HepG2 (cell line): ENCODE data around the gene HPD. TPM values are rescaled to one million over a fixed set of nuclear protein-coding genes. Genes with fewer than 3 reads are reported as not detected.

Experiments
- ATAC-seq: fragments of 200-7000 bp; cut with Tn5 transposase; 3 replicates; pipeline ENCODE4 v1.9.1; 2020; ENCODE audit warnings: mild to moderate bottlenecking, moderate library complexity
- BruUV-seq: library from RNA; stranded (reverse); fragments of 400-500 nt; replicated peaks from 2 replicates; lab custom pipeline; 2021; lab: Mats Ljungman, UMichigan
- CTCF ChIA-PET: fragments of 300-600 bp; formaldehyde crosslinking; extraction: SDS; loops from one replicate; lab custom pipeline; 2021; ENCODE audit warnings: low total read pairs, inconsistent platforms, low intra/inter-chr PET ratio; lab: Yijun Ruan, JAX
- POLR2A ChIA-PET: fragments of 350-600 bp; sonication (Branson Sonifier 250); formaldehyde crosslinking; loops from one replicate; lab custom pipeline; 2020; ENCODE audit warnings: antibody characterized with exemption, inconsistent platforms; lab: Yijun Ruan, JAX
- DNase-seq: peaks from one replicate; pipeline ENCODE4 v3.0.0-alpha.2; 2015; ENCODE audit warnings: low spot score
- FAIRE-seq: peaks from 3 replicates; lab custom pipeline; 2011; peaks lifted over from hg19 to GRCh38; lab: Jason Lieb, UNC
- H2AFZ ChIP-seq: one replicate; pipeline ENCODE4 v1.6.1; 2011; ENCODE audit warnings: low read length, inconsistent platforms
- H3K27ac ChIP-seq: fragments of 300-600 bp; 3 replicates; pipeline ENCODE4 v1.8.0; 2011; ENCODE audit warnings: mixed run types, mild to moderate bottlenecking, mixed read lengths, low read length, inconsistent platforms; ENCODE audit not compliant: insufficient read depth; ENCODE audit errors: extremely low read length
- H3K27me3 ChIP-seq, 2 experiments: fragments of 200-600 bp in 1 of 2; 2 replicates in 1 of 2; 3 replicates in 1 of 2; pipeline versions ENCODE4 v1.6.0 to v1.8.0; 2011; ENCODE audit warnings: low read length in 2 of 2, mild to moderate bottlenecking in 2 of 2, moderate library complexity in 2 of 2, inconsistent platforms in 1 of 2; ENCODE audit not compliant: insufficient read depth in 2 of 2, control insufficient read depth in 1 of 2
- H3K36me3 ChIP-seq, 2 experiments: fragments of 200-600 bp in 1 of 2; replicated peaks in 1 of 2; 2 replicates in 1 of 2; 3 replicates in 1 of 2; pipeline versions ENCODE4 v1.5.1 to v1.8.0; 2011; ENCODE audit warnings: low read length in 2 of 2, inconsistent platforms in 1 of 2; ENCODE audit not compliant: insufficient read depth in 2 of 2, control insufficient read depth in 1 of 2
- H3K4me1 ChIP-seq: 2 replicates; pipeline ENCODE4 v1.5.1; 2012; ENCODE audit warnings: low read length, inconsistent platforms; ENCODE audit not compliant: insufficient read depth
- H3K4me2 ChIP-seq: 2 replicates; pipeline ENCODE4 v1.6.0; 2011; ENCODE audit warnings: low read depth, low read length, inconsistent platforms
- H3K4me3 ChIP-seq, 3 experiments: fragments of 200-600 bp in 1 of 3; sonication (generic), shearing (Covaris generic) in 1 of 3; replicated peaks in 1 of 3; 2 replicates each; pipeline ENCODE4 v1.5.1; 2011 to 2016; ENCODE audit warnings: low read length in 3 of 3, inconsistent platforms in 2 of 3, low read depth in 2 of 3, mild to moderate bottlenecking in 2 of 3, control low read depth in 1 of 3, mixed read lengths in 1 of 3; ENCODE audit not compliant: insufficient read depth in 1 of 3
- H3K79me2 ChIP-seq: one replicate; pipeline ENCODE4 v1.6.1; 2011; ENCODE audit warnings: low read length, inconsistent platforms; ENCODE audit not compliant: insufficient read depth
- H3K9ac ChIP-seq: 2 replicates; pipeline ENCODE4 v1.6.0; 2011; ENCODE audit warnings: mild to moderate bottlenecking, low read depth, low read length, inconsistent platforms; ENCODE audit not compliant: insufficient read depth
- H3K9me3 ChIP-seq: 2 replicates; pipeline ENCODE4 v1.5.1; 2012; ENCODE audit warnings: mild to moderate bottlenecking, low read length
- H4K20me1 ChIP-seq: 2 replicates; pipeline ENCODE4 v1.6.0; 2011; ENCODE audit warnings: inconsistent platforms, mild to moderate bottlenecking, low read length, moderate library complexity; ENCODE audit not compliant: insufficient read depth
- ASH2L ChIP-seq: fragments of 300-600, 200-600 bp; sonication (generic); IDR thresholded peaks from 2 replicates; pipeline ENCODE4 v1.7.0; 2017; ENCODE audit warnings: low read depth, mild to moderate bottlenecking, moderate library complexity, mixed read lengths, low read length; ENCODE audit not compliant: insufficient read length
- CAMTA2 ChIP-seq: sonication (generic); formaldehyde crosslinking; IDR thresholded peaks from 2 replicates; pipeline ENCODE4 v1.4.0; 2020; ENCODE audit warnings: mild to moderate bottlenecking, missing genetic modification reagents, borderline replicate concordance
- KDM5A ChIP-seq: fragments of 200-600 bp; sonication (generic); IDR thresholded peaks from 2 replicates; pipeline ENCODE4 v1.7.0; 2018; ENCODE audit warnings: antibody characterized with exemption, mild to moderate bottlenecking, low read length, borderline replicate concordance
- NFYC ChIP-seq: IDR thresholded peaks from 2 replicates; pipeline ENCODE4 v1.6.1; 2016; ENCODE audit warnings: missing genetic modification reagents, missing compliant biosample characterization
- SP5 ChIP-seq: IDR thresholded peaks from 2 replicates; pipeline ENCODE4 v1.6.1; 2016; ENCODE audit warnings: low read depth, borderline replicate concordance
- ZBTB38 ChIP-seq: sonication (generic); formaldehyde crosslinking; IDR thresholded peaks from 2 replicates; pipeline ENCODE4 v1.5.1; 2020; ENCODE audit warnings: mild to moderate bottlenecking, missing genetic modification reagents
- ZKSCAN1 ChIP-seq: fragments of 150-350 bp; IDR thresholded peaks from 2 replicates; pipeline ENCODE4 v1.6.1; 2014; ENCODE audit warnings: low read length
- ZNF337 ChIP-seq: sonication (generic); formaldehyde crosslinking; IDR thresholded peaks from 2 replicates; pipeline ENCODE4 v1.5.1; 2020; ENCODE audit warnings: missing genetic modification reagents, low read depth, mild to moderate bottlenecking, borderline replicate concordance
- ZNF660 ChIP-seq: sonication (generic); formaldehyde crosslinking; IDR thresholded peaks from 2 replicates; pipeline ENCODE4 v1.5.1; 2020; ENCODE audit warnings: mild to moderate bottlenecking, low read depth, missing genetic modification reagents, borderline replicate concordance
- ZNF7 ChIP-seq: IDR thresholded peaks from 2 replicates; pipeline ENCODE4 v1.6.1; 2016; ENCODE audit warnings: missing biosample characterization, missing genetic modification reagents
- ZNF720 ChIP-seq: sonication (generic); formaldehyde crosslinking; IDR thresholded peaks from 2 replicates; pipeline ENCODE4 v1.4.0; 2020; ENCODE audit warnings: missing genetic modification reagents
- ZNF761 ChIP-seq: sonication (generic); formaldehyde crosslinking; conservative IDR thresholded peaks from 2 replicates; pipeline ENCODE4 v1.4.0; 2020; ENCODE audit warnings: mild to moderate bottlenecking, missing genetic modification reagents
- ZSCAN21 ChIP-seq: sonication (generic); formaldehyde crosslinking; IDR thresholded peaks from 2 replicates; pipeline ENCODE4 v1.8.0; 2022; ENCODE audit warnings: mild to moderate bottlenecking, missing genetic modification reagents, moderate library complexity, borderline replicate concordance
- WGBS: methylation state at CpG from one replicate; pipeline ENCODE4 v1.1.6; 2017; ENCODE audit warnings: low lambda C conversion rate; 5-methylcytosine and 5-hydroxymethylcytosine counted together
- in situ Hi-C: cut with HindIII; loops from 2 replicates; pipeline ENCODE4 v1.10.0; 2017; ENCODE audit warnings: low pct_unique_long_range_greater_than_20kb; ENCODE audit not compliant: extremely low pct_ligation_motif_present
- intact Hi-C: fragments of 100-400 bp; cut with micrococcal nuclease; formaldehyde crosslinking; loops from one replicate; pipeline ENCODE4 v1.10.0; 2022; ENCODE audit not compliant: unreplicated experiment
- polyA plus RNA-seq, 8 experiments: library from polyadenylated mRNA; depleted of rRNA in 3 of 8; stranded (reverse) in 7 of 8; unstranded in 1 of 8; fragments of >200 nt; fragmentation: Illumina TruSeq in 4 of 8; extraction: Trizol in 4 of 8; gene quantifications; 2 replicates each; pipeline versions ENCODE4 v1.2.1 to v1.2.3, GENCODE V29; 2011 to 2016; ENCODE audit warnings: low read depth in 4 of 8, missing spikeins in 1 of 8, mixed read lengths in 1 of 8; ENCODE audit not compliant: insufficient read depth in 1 of 8
- total RNA-seq, 5 experiments: library from RNA; depleted of rRNA; stranded (reverse); fragments of >200 nt; fragmentation: Illumina TruSeq; extraction: Trizol; gene quantifications; 2 replicates each; pipeline ENCODE4 v1.2.3, GENCODE V29; 2016; ENCODE audit warnings: low read depth in 1 of 5
- TF ChIP-seq, protein P1 (sequence below): sonication (generic); formaldehyde crosslinking; IDR thresholded peaks from 2 replicates; pipeline ENCODE4 v1.5.1; 2020; ENCODE audit warnings: missing genetic modification reagents, mild to moderate bottlenecking, borderline replicate concordance
- TF ChIP-seq, protein P2 (sequence below): sonication (generic); formaldehyde crosslinking; IDR thresholded peaks from 2 replicates; pipeline ENCODE4 v1.5.0; 2020; ENCODE audit warnings: mild to moderate bottlenecking, missing genetic modification reagents
- TF ChIP-seq, protein P3 (sequence below): IDR thresholded peaks from 2 replicates; pipeline ENCODE4 v1.6.1; 2016; ENCODE audit warnings: mild to moderate bottlenecking

The HPD gene
- total and polyA plus RNA-seq, 2 of the 13 experiments (the other 11 are each of a cell fraction or from before 2014, with no cell fraction given): 120 to 195 TPM

DNA sequence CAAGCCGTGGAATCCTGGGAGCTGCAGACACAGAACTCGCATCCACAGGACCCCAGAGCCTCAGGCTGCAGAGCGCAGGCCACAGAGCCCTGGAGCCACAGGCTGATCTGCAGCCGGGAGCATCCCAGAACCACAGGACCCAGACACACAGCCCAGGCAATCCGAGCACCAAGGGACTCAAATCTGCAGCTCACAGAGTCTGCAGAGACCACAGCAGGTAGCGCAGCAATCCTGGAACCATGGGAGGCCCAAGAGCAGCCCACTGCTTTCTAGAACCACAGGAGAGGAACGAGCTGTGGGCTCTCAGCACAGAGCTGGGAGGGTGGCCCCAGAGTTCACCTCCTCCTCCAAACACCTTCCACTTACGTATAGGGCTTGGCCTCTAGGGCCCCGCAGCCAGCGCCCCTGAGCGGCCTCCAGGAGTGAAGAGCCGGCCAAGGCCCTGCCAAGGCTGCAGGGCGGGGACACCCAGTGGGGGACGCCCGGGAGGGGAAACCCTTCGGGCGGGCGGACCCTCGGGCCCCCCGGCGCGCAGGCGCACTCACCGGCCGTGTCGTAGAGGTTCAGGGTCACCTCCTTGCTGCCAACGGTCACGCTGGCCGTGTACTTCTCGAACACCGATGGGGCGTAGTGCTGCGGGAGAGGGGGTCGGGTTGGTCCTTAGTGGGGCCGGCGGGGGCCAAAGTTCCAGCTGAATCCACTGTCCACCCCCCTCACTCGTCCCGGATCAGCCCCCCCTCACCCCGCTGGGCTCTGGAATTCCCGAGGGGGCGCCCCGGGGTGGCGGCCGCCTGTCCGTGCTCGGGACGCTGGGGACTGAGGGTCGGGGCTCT, 65.8 kb downstream of the HPD start:
- ATAC-seq: peak; percentile 23
- peak; percentile 62 for FAIRE-seq
- no peaks in the 10 kb centered on the region for H3K27me3 ChIP-seq
- peak overlapping the region; percentile 71 to 79 (median 71) for H3K4me3 ChIP-seq
- H3K27ac ChIP-seq: peak overlapping the region; percentile 85
- H3K9me3 ChIP-seq: no peaks in the 10 kb centered on the region
- BruUV-seq: TSS peak; percentile 1
- in situ Hi-C loops: loop anchor here (5.0 kb wide), 1 partner anchor 94 kb away; the partner anchor contains the start of gene PSMD9
- H3K9ac ChIP-seq: peak overlapping the region; percentile 82
- H3K79me2 ChIP-seq: peaks cover 46% of the 10 kb centered on the region
- H2AFZ ChIP-seq: no peak overlapping the region
- CTCF ChIA-PET: interaction anchor here (2.6 to 3.9 kb wide), 4 partner anchors 15 to 96 kb away, joined by 12 to 89 read pairs (median 44); partner anchors contain the start of gene PSMD9
- 0% methylated on average over 5 of the region's 48 CpGs for WGBS
- intact Hi-C loops: loop anchor here (5.0 kb wide), 1 partner anchor 96 kb away; no protein-coding TSS in a partner anchor
- H4K20me1 ChIP-seq: peaks cover 11% of the 10 kb centered on the region; the same call in 1 of the 2 replicates
- peak; percentile 62 for DNase-seq
- POLR2A ChIA-PET: interaction anchor here (0.9 to 14.0 kb wide), 8 partner anchors 8 to 106 kb away, joined by 3 to 393 read pairs (median 4); partner anchors contain the start of gene SETD1B
- peaks cover 0 to 3% of the 10 kb centered on the region in 2 experiments; a peak in 3 of 5 replicates for H3K36me3 ChIP-seq
- peaks cover 92% of the 10 kb centered on the region for H3K4me1 ChIP-seq
- H3K4me2 ChIP-seq: peak overlapping the region; percentile 95
- TF ChIP-seq, protein P1, sequence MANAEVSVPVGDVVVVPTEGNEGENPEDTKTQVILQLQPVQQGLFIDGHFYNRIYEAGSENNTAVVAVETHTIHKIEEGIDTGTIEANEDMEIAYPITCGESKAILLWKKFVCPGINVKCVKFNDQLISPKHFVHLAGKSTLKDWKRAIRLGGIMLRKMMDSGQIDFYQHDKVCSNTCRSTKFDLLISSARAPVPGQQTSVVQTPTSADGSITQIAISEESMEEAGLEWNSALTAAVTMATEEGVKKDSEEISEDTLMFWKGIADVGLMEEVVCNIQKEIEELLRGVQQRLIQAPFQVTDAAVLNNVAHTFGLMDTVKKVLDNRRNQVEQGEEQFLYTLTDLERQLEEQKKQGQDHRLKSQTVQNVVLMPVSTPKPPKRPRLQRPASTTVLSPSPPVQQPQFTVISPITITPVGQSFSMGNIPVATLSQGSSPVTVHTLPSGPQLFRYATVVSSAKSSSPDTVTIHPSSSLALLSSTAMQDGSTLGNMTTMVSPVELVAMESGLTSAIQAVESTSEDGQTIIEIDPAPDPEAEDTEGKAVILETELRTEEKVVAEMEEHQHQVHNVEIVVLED (CRISPR knock-in tag): no peak
- TF ChIP-seq NFYC (CRISPR knock-in tag): no peak
- no peak for TF ChIP-seq ZKSCAN1
- no peak for TF ChIP-seq ZBTB38 (CRISPR knock-in tag)
- no peak for TF ChIP-seq ASH2L
- TF ChIP-seq ZNF761 (CRISPR knock-in tag): peak; percentile 3; the same call in 1 of the 2 replicates
- TF ChIP-seq SP5 (CRISPR knock-in tag): peak; percentile 29; the same call in 1 of the 2 replicates
- no peak for TF ChIP-seq ZNF337 (CRISPR knock-in tag)
- TF ChIP-seq ZNF7 (CRISPR knock-in tag): no peak
- 0 out of 2 replicates have a peak, but pooled peaks have one; percentile 15 for TF ChIP-seq CAMTA2 (CRISPR knock-in tag)
- TF ChIP-seq, protein P2, sequence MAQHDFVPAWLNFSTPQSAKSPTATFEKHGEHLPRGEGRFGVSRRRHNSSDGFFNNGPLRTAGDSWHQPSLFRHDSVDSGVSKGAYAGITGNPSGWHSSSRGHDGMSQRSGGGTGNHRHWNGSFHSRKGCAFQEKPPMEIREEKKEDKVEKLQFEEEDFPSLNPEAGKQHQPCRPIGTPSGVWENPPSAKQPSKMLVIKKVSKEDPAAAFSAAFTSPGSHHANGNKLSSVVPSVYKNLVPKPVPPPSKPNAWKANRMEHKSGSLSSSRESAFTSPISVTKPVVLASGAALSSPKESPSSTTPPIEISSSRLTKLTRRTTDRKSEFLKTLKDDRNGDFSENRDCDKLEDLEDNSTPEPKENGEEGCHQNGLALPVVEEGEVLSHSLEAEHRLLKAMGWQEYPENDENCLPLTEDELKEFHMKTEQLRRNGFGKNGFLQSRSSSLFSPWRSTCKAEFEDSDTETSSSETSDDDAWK (CRISPR knock-in tag): no peak
- TF ChIP-seq ZNF660 (CRISPR knock-in tag): no peak
- TF ChIP-seq KDM5A: no peak
- TF ChIP-seq, protein P3, sequence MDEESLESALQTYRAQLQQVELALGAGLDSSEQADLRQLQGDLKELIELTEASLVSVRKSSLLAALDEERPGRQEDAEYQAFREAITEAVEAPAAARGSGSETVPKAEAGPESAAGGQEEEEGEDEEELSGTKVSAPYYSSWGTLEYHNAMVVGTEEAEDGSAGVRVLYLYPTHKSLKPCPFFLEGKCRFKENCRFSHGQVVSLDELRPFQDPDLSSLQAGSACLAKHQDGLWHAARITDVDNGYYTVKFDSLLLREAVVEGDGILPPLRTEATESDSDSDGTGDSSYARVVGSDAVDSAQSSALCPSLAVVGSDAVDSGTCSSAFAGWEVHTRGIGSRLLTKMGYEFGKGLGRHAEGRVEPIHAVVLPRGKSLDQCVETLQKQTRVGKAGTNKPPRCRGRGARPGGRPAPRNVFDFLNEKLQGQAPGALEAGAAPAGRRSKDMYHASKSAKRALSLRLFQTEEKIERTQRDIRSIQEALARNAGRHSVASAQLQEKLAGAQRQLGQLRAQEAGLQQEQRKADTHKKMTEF: peak; percentile 24; the same call in 1 of the 2 replicates
- TF ChIP-seq ZSCAN21 (CRISPR knock-in tag): no peak
- no peak for TF ChIP-seq ZNF720 (CRISPR knock-in tag)
